Stimulated activated CD4-positive, alpha-beta T cell treated with anti-CD3 and anti-CD28 coated beads, Interleukin-4, amount 100 ng/mL, for 24 hours (primary cell): ENCODE data around the gene MAB21L1.

ENCODE experiments used
- DNase-seq: peaks from one replicate; pipeline ENCODE4 v3.0.0-alpha.2; 2020

MAB21L1 gene

DNA sequence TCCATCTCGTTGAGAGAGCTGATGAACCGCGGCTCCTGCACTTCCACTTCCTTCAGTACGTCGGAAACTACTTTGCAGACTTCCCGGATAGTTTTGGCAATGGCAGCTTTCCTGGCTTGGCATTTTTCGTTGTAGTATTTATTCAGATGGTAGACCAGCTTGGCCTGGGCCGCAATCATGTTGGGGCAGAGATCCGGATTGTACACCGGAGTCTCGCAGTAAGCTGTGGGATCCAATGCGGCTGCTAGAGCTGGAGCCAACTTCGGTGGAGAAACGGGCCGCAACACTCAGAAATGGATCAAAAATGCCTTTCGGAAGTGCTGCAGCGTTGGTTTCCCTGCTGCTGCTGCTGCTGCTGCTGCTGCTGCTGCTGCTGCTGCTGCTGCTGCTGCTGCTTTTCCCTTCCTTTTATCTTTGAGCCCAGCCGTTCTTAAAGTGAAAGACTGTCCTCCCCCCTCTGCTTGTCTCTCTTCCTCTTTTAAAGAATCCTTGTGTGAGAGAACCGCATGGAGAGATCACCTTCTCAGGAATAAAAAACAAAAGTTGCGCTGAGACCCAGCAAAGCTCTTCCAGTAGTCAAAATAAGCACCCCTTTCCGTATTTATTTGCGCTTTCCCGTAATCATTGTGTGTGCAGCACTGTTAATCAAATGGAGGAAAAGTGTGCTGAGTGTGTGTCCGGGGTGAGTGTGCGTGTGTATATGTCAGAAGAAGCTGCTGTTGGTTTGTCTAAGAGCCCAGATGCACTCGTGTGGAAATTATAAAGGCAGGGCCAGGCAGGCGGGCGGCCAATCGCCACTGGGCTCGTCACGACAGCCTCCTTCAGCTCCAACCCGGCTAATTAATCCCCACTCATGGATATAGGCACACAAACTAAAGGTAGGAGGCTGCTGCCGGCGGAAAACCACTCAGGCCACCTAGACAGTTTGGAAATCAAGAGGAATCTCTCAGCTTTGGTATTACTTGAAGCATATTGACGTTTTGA lies at the start of gene MAB21L1:
Gene MAB21L1, minus strand, starts transcription at position 730 of the 984 bp plus-strand sequence. Its CDS starts 551 bp downstream, at position 179.
- no peak for DNase-seq

DNA sequence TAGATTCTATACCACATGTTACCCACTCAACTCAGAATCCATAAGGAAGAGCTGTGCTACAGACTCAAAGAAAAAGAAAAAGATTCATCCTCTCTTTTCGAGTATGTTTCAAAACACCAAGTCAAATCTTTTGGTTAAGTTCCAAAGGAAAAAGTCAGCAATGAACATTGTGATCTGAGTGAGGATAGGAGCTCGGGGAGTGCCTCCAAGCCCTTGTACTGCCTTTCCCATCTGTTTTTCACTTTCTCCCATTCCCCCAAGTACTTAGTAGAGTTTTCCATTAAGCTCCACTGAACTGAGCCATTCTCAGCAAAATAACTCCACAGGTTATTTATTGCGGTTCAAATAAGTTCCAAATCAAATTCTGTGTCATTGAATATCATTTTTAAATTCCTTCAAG lies 47.7 kb upstream of the MAB21L1 start:
- DNase-seq = no peak

DNA sequence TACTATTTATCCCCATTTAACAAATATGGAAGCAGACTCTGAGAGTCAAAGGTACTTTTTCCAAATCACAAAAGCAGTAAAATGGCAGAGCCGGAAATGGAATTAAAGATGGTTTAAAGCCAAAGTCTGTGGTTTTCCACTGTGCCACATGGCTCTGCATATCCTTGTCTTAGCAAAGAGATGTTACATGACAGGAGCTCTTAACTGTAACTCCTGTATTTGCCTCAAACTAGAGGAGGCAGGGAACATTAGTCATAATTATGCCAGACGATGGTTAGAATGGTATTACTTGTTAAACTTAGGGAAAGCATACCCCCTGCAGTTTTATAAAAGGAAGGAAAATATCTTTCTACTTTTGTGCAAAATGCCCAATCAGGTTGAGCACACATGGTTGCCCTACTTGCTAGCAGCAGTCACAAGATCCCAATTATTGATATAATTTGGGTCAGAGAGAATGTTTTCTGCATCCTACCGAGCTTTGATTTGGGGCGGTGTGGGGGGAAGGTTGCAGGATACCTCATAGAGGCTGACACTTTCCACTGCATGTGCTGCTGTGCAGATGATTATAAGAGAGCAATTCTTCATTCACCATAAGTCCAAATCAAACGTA lies 42.0 kb upstream of the MAB21L1 start:
- no peak for DNase-seq

DNA sequence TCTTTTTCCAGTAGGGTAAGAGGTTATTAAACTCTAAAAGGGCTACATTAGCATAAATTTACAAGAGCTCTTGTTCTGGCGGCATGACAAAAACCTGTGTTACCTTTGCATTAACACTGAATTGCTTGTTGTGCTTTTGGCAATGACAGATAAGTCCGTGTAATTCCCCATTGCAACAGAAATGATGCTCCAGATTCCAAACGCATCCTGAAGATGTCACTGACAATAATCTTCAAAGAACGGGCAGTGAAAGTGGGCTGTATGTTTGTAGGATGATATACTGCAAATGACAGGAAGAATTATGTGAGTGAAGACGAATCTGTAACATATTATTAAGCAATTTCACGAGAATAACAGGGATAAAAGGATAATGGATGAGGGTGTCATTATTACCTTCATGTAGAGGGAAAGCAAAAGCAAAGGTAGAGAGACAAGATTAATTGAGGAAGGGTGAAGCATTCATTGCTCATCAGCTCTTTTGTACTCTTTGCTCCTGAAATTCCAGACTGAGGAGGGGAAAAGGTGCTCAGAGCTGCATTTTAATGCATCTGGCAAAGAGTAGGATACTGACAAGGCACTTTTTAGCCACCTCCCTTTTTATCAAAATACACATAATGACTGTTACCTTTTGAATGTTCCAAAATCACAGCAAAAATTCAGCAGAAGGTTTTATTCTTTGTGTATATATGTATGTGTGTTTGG lies 38.5 kb upstream of the MAB21L1 start:
- DNase-seq = no peak

DNA sequence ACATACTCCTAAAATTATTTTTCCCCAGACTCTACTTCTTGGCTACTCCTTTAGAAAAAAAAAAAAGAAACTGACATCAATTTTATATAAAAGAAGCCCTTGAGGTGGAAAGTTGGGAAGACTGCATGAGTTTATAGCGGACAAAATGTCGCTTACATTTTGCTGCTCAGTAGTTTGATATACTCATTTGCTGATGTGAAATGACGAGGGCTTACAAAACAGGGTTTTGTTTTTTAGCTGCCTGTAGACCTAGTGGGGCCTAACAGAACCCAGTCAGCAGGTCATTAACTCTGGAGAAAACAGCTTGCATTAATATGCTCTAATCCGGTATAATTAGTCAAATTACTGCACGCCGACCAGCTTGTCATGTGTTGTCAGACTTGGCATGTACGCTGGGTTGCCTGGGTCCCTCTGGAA lies 37.6 kb upstream of the MAB21L1 start:
- no peak for DNase-seq

DNA sequence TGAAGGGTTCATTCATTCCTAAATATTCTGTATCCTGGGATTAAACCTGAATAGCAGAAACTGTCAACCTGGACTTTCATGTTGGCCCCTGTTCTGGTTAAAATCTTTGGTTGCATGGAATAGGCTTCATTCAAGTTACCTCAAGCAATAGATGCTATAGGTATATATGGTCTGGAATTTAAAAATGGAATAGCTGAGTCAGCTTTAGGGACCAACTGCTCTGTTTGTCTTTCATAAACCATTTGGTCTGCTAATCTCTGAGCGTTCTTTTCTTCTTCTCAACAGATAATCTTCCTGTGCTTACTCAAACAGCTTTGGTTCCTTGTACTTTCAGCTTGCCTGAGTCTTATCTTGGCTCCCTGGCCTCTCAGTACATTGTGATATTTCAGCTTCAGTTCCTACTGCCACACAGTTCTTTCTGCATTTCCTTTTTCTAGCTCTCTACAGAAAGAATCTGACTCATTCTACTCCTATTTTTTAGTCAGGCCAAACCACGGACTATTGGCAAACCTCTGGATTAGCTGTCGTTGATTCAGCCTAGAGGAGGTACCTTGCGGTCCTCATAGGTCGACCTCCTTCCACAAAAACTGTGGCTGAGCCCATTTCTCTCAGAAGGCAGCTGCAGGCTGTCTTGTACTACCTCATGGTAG lies 35.9 kb upstream of the MAB21L1 start:
- DNase-seq = no peak

DNA sequence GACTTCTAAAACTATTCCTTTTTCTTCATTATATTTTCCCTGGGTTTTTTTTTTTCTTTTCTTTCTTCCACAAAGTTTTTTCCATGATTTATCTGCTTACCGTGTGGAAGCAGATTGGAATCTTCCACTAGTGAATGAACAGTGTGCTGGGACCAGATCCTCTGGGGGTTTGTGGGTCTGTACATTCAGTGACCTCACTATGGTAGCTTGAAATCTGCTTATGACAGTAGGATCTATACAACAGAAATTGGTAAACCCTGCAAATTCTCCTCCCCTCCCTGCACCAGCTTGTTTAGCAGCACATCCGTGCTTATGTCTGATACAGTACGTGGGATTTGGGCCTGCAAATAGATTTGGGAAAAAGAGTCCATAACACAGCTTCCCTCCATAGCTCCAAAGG lies 26.0 kb upstream of the MAB21L1 start:
- no peak for DNase-seq

DNA sequence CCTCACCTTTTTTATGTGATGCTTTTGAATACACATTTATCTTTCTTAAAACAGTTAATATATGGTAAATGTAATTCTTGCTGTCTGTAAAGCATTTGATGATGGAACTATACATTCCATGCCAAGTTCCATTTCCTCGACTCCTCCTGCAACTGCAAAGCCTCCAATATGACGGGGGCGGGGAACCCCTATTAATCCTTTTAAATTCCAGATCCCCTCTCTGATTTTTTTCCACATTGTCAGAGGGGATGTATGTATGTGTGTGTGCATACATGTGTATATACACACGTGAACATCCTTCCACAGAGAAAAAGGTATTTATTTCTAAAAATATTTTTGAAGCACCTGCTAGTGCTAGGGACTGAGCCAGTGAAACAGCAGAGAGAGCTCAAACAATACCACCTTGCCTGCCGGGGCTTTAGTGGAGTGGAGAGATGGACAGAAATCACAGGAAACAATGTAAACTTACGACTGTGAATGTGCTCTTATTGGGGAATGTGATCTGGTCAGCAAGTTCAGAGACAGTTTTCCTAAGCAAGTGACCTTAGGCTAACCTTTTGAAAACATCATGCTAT lies 25.3 kb upstream of the MAB21L1 start:
- DNase-seq = no peak

DNA sequence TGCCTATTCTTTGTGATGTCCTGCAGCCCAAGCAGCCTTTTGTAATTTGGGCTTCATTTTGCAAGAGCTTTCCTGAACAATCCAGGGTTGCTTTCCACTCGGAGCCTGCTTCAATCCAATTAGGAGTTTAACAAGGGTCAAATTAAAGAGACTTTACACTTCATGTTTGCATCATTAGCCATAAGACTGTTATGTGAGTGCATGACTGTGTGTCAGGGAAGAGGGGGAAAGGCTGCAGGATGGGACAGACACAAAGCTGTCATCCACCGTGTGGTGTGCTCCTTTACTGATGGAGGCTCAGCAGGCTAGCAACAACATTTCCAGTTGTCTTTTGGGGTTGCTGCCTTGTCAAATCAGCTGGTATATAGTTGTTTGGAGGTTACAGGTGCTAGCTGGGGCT lies 23.7 kb upstream of the MAB21L1 start:
- no peak for DNase-seq

DNA sequence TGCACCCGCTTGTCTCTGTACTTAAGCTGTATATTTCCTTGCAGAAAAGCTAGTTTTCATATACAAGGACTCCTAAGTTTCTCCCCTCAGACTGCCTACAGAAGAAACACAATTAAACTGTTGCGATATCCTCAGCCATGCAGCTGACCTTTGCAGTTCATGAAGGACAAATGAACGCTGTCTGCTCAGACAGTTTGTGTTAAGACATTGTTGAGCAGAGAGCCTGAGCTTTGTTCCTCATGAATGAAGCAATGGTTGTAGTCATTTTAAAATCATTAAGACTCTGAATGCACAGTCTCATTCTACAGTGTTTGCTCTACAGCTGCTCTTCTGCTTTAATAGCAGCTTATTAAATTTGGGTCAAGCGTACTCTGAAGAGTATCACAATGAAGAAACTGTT lies 23.2 kb upstream of the MAB21L1 start:
- DNase-seq = no peak

DNA sequence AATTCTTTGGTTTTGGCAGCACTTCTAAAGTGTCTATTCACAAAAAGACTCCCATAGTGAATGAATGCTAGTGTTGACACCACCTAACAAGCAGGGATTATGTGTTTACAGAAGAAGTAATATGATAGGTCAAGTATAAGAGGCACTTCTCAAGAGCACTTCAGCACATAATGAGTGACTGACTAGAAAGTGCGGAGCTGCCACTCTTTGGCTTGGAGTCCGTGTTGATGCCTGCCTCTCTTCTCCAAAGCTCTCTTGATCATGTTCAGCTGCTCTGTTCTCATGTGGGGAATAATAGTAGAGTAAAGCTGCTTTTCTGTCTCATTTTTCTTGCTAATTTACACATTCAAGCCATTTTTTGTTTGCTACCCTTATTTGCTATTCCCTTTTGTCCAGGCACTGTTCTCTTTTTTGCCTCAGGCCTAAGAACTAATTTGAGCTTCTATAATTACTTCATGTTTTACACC lies 22.7 kb upstream of the MAB21L1 start:
- no peak for DNase-seq

DNA sequence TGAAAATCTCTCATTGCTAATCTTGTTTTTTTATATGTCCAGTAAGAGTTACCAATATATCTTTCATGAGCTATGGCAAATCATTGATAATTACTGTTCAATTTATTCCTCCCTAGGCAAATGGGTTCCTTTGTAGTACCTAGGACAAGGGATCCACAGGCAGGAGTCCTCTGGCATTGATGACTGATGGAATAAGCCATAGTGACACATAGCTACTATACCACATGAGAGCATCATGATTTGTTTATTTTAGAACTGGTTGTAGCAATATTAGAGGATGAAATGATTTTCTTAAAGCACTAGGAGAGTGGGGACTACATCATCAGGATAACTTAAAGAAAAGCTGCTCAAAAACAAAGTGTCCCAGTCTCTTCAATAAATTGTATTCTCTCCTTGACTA lies 21.7 kb upstream of the MAB21L1 start:
- DNase-seq = no peak

DNA sequence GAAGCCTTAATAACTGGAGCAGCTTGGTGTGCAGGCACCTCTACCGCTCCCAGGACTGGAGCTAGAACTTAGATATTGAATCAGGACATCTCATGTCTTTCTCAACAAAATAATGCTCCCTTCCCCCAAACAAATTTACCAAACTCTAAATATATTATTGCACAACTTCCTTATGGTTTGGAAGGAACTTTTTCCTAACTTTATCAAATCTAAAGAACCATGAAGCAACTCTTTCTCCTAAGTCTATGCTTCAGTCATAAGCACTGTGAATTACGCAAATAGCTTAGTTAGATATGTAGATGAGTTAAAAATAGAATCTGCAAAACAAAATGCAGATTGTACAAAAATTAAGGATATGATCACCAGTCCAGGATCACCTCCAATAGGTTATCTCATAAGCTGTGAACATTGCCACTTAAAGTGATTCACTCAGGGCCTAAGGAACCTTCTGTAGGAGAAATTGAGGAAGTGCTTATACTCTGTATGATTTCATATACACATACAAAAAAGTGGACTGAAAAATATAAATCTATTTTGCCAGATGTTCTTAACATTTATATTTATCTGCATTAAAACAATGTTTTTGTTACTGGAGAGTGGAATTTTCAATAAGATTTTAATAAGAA lies 20.4 kb upstream of the MAB21L1 start:
- DNase-seq = no peak

DNA sequence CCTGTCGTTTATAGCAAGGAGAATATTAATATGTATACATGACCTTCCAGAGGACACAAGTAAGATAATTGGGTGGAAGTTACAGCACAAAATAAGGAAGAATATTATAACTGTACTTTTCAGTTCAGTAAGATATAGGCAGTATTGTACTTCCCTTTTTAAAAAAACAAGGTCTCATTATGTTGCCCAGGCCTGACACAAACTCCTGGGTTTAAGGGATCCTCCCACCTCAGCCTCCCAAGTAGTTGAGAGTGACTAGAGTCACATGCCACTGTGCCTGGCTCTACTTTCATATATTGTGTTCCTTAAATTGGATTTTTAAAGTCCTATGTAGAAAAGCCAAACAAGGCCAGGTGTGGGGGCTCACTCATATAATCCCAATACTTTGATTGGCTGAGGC lies 19.5 kb upstream of the MAB21L1 start:
- DNase-seq = no peak

DNA sequence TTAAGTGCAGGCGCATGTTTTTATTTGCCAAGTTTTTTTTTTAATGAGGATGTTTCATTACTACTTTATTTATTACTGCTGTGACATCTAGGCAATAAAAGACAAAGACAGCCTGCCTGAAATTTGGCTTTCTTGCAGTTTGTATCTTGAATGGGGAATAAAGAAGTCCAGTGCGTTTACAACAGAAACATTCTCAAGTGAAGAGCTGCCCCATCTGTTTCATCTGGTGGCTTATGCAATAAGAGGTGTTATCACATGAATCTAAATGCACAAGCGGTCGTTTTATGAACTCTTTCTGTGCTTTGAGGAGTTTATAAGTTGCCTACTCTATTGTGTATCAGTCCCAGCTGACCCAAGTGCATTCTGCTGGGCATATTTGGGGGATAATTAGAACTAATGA lies 12.6 kb upstream of the MAB21L1 start:
- DNase-seq = no peak

DNA sequence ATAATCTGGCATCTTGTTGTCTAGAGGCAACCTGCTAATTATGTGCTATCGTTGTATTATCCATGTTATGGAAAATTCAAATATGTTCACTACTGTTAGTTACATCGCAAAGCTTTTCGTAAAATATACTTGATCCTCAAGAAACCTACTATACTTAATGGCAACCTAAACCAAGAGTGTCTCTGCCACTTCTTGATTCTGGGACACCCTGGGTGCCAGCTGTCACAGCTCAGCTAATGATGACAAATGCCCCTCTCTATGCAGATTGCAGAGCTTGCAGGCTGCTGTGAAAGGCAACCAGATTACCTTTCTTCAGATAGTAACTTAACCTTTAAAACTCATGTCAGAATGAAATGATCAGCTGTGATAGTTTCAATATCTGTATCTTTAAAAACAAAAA lies 8.9 kb upstream of the MAB21L1 start:
- no peak for DNase-seq

DNA sequence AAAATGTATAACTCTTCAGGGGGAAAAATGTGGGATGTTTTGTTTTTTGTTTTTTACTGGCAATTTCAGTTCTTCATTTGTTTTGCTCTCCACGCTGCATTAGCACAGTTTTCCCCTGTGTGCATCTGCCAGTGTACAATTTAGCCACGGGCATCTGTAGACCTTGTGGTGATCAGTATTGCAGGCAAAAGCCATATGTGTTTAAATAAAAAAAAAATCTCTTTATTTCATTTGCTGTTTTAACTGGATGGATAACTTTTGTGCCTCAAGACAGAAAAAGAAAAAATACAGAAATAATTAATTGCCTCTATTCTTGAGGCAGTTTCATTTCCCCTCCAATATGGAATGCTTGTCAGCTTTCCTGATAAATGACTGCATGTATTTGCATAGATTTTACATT lies 7.9 kb upstream of the MAB21L1 start:
- no peak for DNase-seq

DNA sequence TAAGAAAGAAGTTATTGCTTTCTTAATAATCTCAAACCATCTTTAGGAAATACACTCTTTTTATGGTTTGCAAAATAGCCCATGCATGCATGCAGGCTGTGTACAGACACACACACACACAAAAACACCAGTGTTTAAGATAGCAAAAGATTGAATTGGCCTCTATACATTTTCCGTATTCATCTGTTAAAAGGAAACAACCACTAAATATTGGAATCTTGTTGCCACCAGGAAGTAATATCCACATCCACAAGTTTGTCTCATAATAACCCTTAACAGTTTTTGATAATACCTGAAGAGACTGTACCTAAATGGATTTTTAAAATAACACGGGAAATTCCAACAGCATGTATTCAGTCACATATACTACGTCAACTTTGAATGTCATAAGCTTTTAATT lies 7.3 kb upstream of the MAB21L1 start:
- no peak for DNase-seq

DNA sequence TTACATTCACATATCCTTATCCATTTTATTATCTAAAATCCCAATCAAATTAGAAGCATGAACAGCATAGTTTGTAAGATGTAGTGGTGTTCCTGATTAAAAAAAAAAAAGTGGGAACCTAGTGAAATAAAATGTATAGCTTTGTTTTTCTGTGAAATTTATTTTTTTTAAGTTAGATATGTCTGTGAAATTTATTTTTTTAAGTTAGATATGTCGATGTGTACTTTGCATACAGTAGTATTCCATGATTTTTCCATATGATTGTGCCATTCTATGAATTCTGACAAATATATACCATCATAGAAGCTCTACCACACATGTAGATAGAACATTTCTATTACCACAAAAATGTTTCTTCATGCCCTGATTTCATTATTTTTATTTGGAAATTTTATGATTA lies 6.0 kb upstream of the MAB21L1 start:
- DNase-seq = no peak

DNA sequence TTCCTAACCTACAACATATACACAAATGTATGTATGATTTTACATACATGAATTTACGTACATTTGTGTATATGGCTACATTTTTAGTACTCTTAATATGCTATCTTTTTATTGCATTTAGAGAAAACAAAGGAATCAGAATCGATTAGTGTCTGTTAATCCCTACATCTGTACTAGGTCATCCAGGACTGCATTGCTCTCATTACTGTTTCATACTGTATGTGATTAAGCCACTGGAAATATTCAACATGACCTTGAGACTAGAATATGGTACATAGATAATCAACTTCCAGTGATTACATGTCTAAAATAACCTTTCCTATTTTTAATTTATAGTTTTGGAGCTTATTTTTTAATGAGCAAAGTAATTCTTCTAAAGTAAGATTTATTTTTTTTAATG lies 5.3 kb upstream of the MAB21L1 start:
- no peak for DNase-seq

DNA sequence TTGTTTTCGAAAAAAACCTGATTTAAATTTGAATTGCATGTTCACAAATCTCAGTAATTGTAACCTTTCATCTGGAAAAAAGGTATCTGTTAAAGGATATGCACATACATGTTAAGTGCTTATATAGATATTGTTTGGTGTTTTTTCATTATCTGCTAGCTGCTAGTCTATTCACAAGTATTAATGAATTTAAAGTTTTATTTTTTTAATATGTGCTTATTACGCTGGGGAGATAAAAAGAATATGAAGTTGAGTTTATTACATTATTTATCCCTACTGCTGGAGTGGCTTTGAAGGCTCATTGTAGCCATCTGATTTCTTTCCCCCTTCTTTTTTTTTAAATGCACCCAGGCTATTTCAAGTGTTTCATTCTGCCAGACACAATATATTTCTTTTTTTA lies 3.9 kb upstream of the MAB21L1 start:
- DNase-seq = no peak

DNA sequence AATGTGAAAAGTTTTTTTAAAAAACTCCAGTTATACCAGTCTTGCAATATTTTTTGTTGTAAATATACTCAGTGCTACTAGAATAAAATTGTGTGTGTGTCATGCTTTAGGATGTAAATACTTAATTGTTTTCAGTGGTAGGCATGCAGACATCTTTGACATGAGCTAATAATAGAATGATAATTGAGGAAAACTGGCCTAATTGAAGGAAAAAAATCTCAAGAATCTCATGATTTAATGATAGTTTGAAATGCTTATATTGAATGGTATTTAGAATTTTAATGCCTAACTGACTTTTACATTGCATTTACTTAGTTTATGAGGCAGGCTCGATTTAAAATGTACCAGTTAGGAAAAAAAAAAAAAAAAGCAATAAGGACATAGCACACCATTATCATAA lies 3.2 kb upstream of the MAB21L1 start:
- DNase-seq = no peak
